ENCODE data around the gene MMP14. TPM values are rescaled to one million over a fixed set of nuclear protein-coding genes. Genes with fewer than 3 reads are reported as not detected.
A peak's percentile ranks its signal among the peaks of the same experiment; 100 is the strongest.

The MMP14 gene
- total and polyA plus RNA-seq, 2 experiments from 2014 or later: 1.8 to 48.1 TPM

- no peaks in the 10 kb centered on the region for H3K27me3 ChIP-seq
- no peak for TF ChIP-seq CTCF (IDR thresholded peaks at IDR 0.05; ENCODE audit: low read depth, low read length)
- no peak overlapping the region for H3K27ac ChIP-seq
- no peak overlapping the region for H3K4me3 ChIP-seq
- no peaks in the 10 kb centered on the region for H3K36me3 ChIP-seq
- DNase-seq (ENCODE audit: low read depth in 1 of 2, low spot score in 1 of 2): no peak
- H3K4me1 ChIP-seq (ENCODE audit: low read depth): peaks cover 3% of the 10 kb centered on the region
- no peaks in the 10 kb centered on the region for H3K9me3 ChIP-seq (ENCODE audit: low read depth)
Observed at GRCh38 chr14:22794551-22794951, 41.8 kb upstream of the MMP14 start.

DNA sequence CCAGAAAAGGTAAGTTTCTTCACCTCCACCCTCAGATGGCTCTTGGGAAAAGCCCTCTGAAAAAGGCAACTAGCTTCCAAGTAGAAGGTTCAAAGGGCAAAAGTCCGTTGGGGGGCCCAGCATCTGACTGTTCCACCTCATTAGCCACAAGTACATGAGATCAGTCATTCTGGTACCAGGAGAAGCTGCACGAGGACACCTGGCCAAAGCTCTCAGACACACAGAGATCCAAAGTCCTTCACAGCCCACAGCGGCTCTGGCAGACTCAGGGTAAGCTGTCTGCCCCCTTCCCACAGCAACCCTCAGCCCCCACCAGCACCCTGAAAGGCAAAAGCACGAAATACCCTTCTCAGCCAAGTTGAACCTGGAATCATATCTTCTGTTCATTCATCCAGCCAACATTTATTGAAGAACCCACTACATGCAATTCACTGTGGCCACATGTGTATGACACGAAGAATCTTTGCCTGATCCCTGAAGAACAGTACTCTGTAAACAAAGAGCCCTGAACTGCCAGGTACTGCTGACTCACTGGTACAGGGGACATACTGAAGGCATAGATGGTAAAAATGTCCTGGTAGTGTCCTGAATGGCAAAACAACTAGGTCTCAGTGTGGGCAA, 40.2 kb upstream of the MMP14 start:
- H3K27me3 ChIP-seq: no peaks in the 10 kb centered on the region
- peaks cover 3% of the 10 kb centered on the region for H3K4me1 ChIP-seq (ENCODE audit: low read depth)
- H3K4me3 ChIP-seq: no peak overlapping the region
- H3K9me3 ChIP-seq (ENCODE audit: low read depth): no peaks in the 10 kb centered on the region
- TF ChIP-seq CTCF (IDR thresholded peaks at IDR 0.05; ENCODE audit: low read depth, low read length): no peak
- no peaks in the 10 kb centered on the region for H3K36me3 ChIP-seq
- H3K27ac ChIP-seq: no peak overlapping the region
- DNase-seq (ENCODE audit: low read depth in 1 of 2, low spot score in 1 of 2): no peak

DNA sequence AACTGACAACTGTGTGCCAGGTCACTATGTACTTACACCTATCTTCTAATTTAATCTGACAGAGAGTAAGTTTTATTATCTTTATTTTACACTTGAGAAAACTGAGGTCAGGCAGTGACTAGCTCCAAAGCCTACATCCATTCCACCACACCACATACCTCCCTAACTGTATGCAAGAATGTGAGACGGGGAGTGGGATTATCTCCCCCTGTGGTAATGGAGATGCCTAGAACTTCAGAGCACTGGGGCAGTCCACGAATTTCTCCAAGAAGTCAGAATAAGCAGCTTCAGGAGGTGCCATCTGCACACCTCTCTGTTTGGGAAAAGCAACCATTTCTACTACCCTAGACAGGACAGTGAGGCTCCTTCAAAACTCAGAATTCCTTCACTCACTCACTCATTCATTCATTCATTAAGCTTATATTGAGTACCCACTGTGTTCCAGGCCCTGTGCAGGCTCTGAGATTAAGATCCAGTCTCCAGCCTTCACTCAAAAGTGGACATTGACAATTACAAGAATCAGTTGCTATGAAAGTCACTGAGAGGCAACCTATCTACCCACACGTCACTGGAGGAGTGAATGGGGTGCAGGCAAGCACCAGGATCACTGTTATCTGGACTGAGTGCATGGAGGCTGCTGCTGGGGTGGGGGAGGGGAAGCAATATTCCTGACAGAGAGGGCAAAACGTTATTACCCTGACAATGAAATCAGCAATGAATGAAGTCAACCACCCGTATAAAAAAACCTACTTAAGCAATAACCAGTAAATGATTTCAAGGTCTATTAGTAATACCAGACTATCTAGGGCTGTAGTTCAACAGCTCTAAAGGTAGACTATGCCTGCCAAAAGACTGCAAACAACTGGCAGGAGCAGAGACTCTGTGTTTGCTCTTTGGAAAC, 39.1 kb upstream of the MMP14 start:
- no peak for TF ChIP-seq CTCF (IDR thresholded peaks at IDR 0.05; ENCODE audit: low read depth, low read length)
- no peaks in the 10 kb centered on the region for H3K27me3 ChIP-seq
- peaks cover 3% of the 10 kb centered on the region for H3K4me1 ChIP-seq (ENCODE audit: low read depth)
- no peak overlapping the region for H3K4me3 ChIP-seq
- no peak overlapping the region for H3K27ac ChIP-seq
- DNase-seq (ENCODE audit: low read depth in 1 of 2, low spot score in 1 of 2): no peak
- no peaks in the 10 kb centered on the region for H3K36me3 ChIP-seq
- no peaks in the 10 kb centered on the region for H3K9me3 ChIP-seq (ENCODE audit: low read depth)

DNA sequence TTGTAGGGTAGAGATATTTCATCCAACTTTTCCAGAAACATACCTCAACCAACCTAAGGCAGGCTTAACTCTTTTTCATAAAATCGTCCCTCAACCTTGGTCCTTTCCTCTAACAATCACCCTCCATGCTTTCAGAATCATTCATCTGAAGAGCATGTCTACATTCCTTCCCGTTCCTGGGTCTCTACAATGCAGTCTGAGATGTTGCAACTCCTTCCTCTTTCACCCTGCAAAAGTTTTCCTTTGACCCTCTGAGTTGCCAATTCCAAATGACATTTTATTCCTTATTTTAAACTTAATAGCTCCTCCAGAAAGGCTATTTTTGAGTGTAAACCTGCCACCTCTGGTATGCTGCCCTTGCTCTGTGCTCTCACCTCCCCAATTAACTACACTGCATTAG, 37.9 kb upstream of the MMP14 start:
- no peaks in the 10 kb centered on the region for H3K36me3 ChIP-seq
- H3K4me3 ChIP-seq: no peak overlapping the region
- peaks cover 3% of the 10 kb centered on the region for H3K4me1 ChIP-seq (ENCODE audit: low read depth)
- peak in 1 of 2 donors; percentile 22 for DNase-seq (ENCODE audit: low read depth in 1 of 2, low spot score in 1 of 2)
- TF ChIP-seq CTCF (IDR thresholded peaks at IDR 0.05; ENCODE audit: low read depth, low read length): no peak
- no peak overlapping the region for H3K27ac ChIP-seq
- no peaks in the 10 kb centered on the region for H3K9me3 ChIP-seq (ENCODE audit: low read depth)
- H3K27me3 ChIP-seq: no peaks in the 10 kb centered on the region

DNA sequence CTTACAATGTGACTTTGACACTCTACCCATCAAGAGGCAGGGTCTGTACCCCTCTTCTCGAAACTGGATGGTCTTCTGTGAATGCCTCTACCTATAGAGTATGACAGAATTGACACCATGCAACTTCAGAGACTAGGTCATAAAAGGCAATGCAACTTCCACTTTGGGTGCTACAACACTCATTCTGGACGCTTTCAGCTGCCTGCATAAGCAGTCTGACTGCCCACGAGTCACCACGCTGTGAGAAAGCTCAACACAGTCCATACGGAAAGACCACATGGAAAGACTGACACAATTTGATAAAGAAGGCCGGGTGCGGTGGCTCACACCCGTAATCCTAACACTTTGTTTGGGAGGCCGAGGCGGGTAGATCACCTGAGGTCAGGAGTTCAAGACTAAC, 36.0 kb upstream of the MMP14 start:
- no peaks in the 10 kb centered on the region for H3K36me3 ChIP-seq
- H3K4me1 ChIP-seq (ENCODE audit: low read depth): peaks cover 3% of the 10 kb centered on the region
- DNase-seq (ENCODE audit: low read depth in 1 of 2, low spot score in 1 of 2): no peak
- no peaks in the 10 kb centered on the region for H3K9me3 ChIP-seq (ENCODE audit: low read depth)
- no peak overlapping the region for H3K27ac ChIP-seq
- no peak overlapping the region for H3K4me3 ChIP-seq
- no peak for TF ChIP-seq CTCF (IDR thresholded peaks at IDR 0.05; ENCODE audit: low read depth, low read length)
- H3K27me3 ChIP-seq: no peaks in the 10 kb centered on the region
